A549 (cell line): ENCODE results near the gene TMF1. TPM values are rescaled to one million over a fixed set of nuclear protein-coding genes. Genes with fewer than 3 reads are reported as not detected.

ENCODE experiments used
- ATAC-seq, 2 experiments: fragments of 200-7000 bp in 1 of 2; fragments of >200 bp in 1 of 2; cut with Nextera tagmentation in 1 of 2; cut with Tn5 transposase in 1 of 2; 3 replicates each; pipeline versions ENCODE4 v1.8.0 to v1.9.1; 2018 to 2020; ENCODE audit warnings: mild to moderate bottlenecking in 1 of 2, moderate library complexity in 1 of 2
- CTCF ChIA-PET: fragments of 300-600 bp; sonication (Branson Sonifier 250); formaldehyde crosslinking; extraction: SDS; loops from one replicate; lab custom pipeline; 2021; ENCODE audit warnings: antibody characterized with exemption, inconsistent platforms; lab: Yijun Ruan, JAX
- POLR2A ChIA-PET: fragments of 350-600 bp; formaldehyde crosslinking; extraction: SDS; loops from one replicate; lab custom pipeline; 2021; ENCODE audit warnings: antibody characterized with exemption, inconsistent platforms; lab: Yijun Ruan, JAX
- DNase-seq, 2 experiments: peaks; one replicate each; pipeline versions ENCODE4 v3.0.0 to v3.0.0-alpha.2; 2011 to 2016; ENCODE audit warnings: low read depth in 1 of 2, low spot score in 1 of 2
- FAIRE-seq: peaks from 2 replicates; lab custom pipeline; 2011; peaks lifted over from hg19 to GRCh38; lab: Jason Lieb, UNC
- H3K27ac ChIP-seq, 2 experiments: fragments of >200 bp; sonication (Bioruptor Twin); formaldehyde crosslinking; 3 replicates each; pipeline ENCODE4 v1.5.1; 2016 to 2017
- H3K4me1 ChIP-seq: fragments of >200 bp; sonication (Bioruptor Twin); formaldehyde crosslinking; 3 replicates; pipeline ENCODE4 v1.6.1; 2016
- H3K4me2 ChIP-seq: fragments of >200 bp; sonication (Bioruptor Twin); formaldehyde crosslinking; 3 replicates; pipeline ENCODE4 v1.6.1; 2016
- H3K4me3 ChIP-seq: fragments of >200 bp; sonication (Bioruptor Twin); formaldehyde crosslinking; 3 replicates; pipeline ENCODE4 v1.5.1; 2016
- H3K9me3 ChIP-seq: fragments of >200 bp; sonication (Bioruptor Twin); formaldehyde crosslinking; 3 replicates; pipeline ENCODE4 v1.6.1; 2016
- CBX8 ChIP-seq: fragments of 200-600 bp; sonication (generic); IDR thresholded peaks from 2 replicates; pipeline ENCODE4 v1.6.1; 2016
- CTCF ChIP-seq: fragments of >200 bp; sonication (Bioruptor Twin); formaldehyde crosslinking; IDR thresholded peaks from 3 replicates; pipeline ENCODE4 v1.5.1; 2016
- E2F6 ChIP-seq: IDR thresholded peaks from 2 replicates; pipeline ENCODE4 v1.6.1; 2012; ENCODE audit warnings: low read depth, borderline replicate concordance
- EHF ChIP-seq: fragments of 250-450 bp; sonication (Bioruptor Pico); IDR thresholded peaks from 2 replicates; pipeline ENCODE4 v1.5.0; 2020; ENCODE audit warnings: mild to moderate bottlenecking
- EHMT2 ChIP-seq: fragments of 200-600 bp; sonication (generic); IDR thresholded peaks from 2 replicates; pipeline ENCODE4 v1.6.1; 2016; ENCODE audit warnings: antibody characterized with exemption, low read depth, mild to moderate bottlenecking, moderate library complexity
- FOSL2 ChIP-seq, 2 experiments: fragments of 450-650 bp in 1 of 2; fragments of >200 bp in 1 of 2; sonication (Bioruptor Twin) in 1 of 2; formaldehyde crosslinking; IDR thresholded peaks; 2 replicates each; pipeline versions ENCODE4 v1.5.0 to v1.6.1; 2016 to 2020; ENCODE audit warnings: mild to moderate bottlenecking in 1 of 2, moderate library complexity in 1 of 2
- GATA3 ChIP-seq: IDR thresholded peaks from 2 replicates; pipeline ENCODE4 v1.6.1; 2012; ENCODE audit warnings: borderline replicate concordance
- HDAC2 ChIP-seq: fragments of 200-600 bp; sonication (generic); IDR thresholded peaks from 2 replicates; pipeline ENCODE4 v1.6.1; 2016
- HOXA7 ChIP-seq: fragments of 250-450 bp; sonication (Bioruptor Pico); IDR thresholded peaks from 2 replicates; pipeline ENCODE4 v1.5.0; 2020; ENCODE audit warnings: mild to moderate bottlenecking, moderate library complexity
- JUN ChIP-seq, 2 experiments: fragments of >200 bp; sonication (Bioruptor Twin); formaldehyde crosslinking; IDR thresholded peaks; 2 replicates in 1 of 2; 3 replicates in 1 of 2; pipeline ENCODE4 v1.6.1; 2016 to 2017
- NR3C1 ChIP-seq: fragments of >200 bp; sonication (Bioruptor Twin); formaldehyde crosslinking; IDR thresholded peaks from 3 replicates; pipeline ENCODE4 v1.6.1; 2017
- PBX3 ChIP-seq: IDR thresholded peaks from 2 replicates; pipeline ENCODE4 v1.6.1; 2012
- PHF8 ChIP-seq: fragments of 200-600 bp; sonication (generic); IDR thresholded peaks from 2 replicates; pipeline ENCODE4 v1.6.1; 2016; ENCODE audit warnings: low read depth, mild to moderate bottlenecking, antibody characterized with exemption, moderate library complexity, borderline replicate concordance
- POLR2A ChIP-seq: IDR thresholded peaks from 2 replicates; pipeline ENCODE4 v1.6.1; 2012; ENCODE audit warnings: mild to moderate bottlenecking, low read length
- RARB ChIP-seq: fragments of 250-450 bp; sonication (Bioruptor Pico); IDR thresholded peaks from 2 replicates; pipeline ENCODE4 v1.8.0; 2021; ENCODE audit warnings: mild to moderate bottlenecking, moderate library complexity
- RCOR1 ChIP-seq: fragments of 150-350 bp; IDR thresholded peaks from 2 replicates; pipeline ENCODE4 v1.6.1; 2014; ENCODE audit warnings: antibody characterized with exemption, low read length, low read depth
- RFX5 ChIP-seq: fragments of 450-650 bp; IDR thresholded peaks from 2 replicates; pipeline ENCODE4 v1.7.1; 2014; ENCODE audit warnings: antibody characterized with exemption, mild to moderate bottlenecking, moderate library complexity
- USF2 ChIP-seq: fragments of 450-650 bp; IDR thresholded peaks from 2 replicates; pipeline ENCODE4 v1.6.1; 2014; ENCODE audit warnings: antibody characterized with exemption
- ZC3H11A ChIP-seq: fragments of 450-650 bp; IDR thresholded peaks from 2 replicates; pipeline ENCODE4 v1.6.1; 2014; ENCODE audit warnings: antibody characterized with exemption, mild to moderate bottlenecking
- WGBS: methylation state at CpG from one replicate; pipeline ENCODE4 v1.1.6; 2017; ENCODE audit errors: missing lambda C conversion rate; 5-methylcytosine and 5-hydroxymethylcytosine counted together
- polyA plus RNA-seq, 4 experiments: library from polyadenylated mRNA; depleted of rRNA in 3 of 4; stranded (reverse); fragments of >200 nt; fragmentation: RNase III in 1 of 4; extraction: RNeasy Plus Mini Kit Qiagen cat#74134 plus additional on column Dnase treatment in 1 of 4; gene quantifications; 2 replicates in 3 of 4; 3 replicates in 1 of 4; pipeline ENCODE4 v1.2.3, GENCODE V29; 2011 to 2017

Gene TMF1
- polyA plus RNA-seq, 2 of the 4 experiments (the other 2 are of a cell fraction): 13.7 to 17.2 TPM

- no peak for ATAC-seq
- 90% methylated on average over 5 of the region's 5 CpGs for WGBS
- Histone ChIP-seq H3K4me3 (no peak overlapping the region), H3K4me1 (peaks cover 45% of the 10 kb centered on the region), H3K27ac (no peak overlapping the region), H3K9me3 (no peaks in the 10 kb centered on the region), H3K4me2 (no peak overlapping the region)
- TF ChIP-seq PHF8: no peak
- no peak for TF ChIP-seq POLR2A
- TF ChIP-seq CTCF: no peak
- no peak for TF ChIP-seq RARB (CRISPR knock-in tag)
- TF ChIP-seq CBX8: no peak
- no peak for TF ChIP-seq PBX3
- TF ChIP-seq ZC3H11A: no peak
- FAIRE-seq: no peak
- no peak for DNase-seq
- ChIA-PET POLR2A (no interaction called here), CTCF (no interaction called here)
Observed at GRCh38 chr3:69091389-69092029, 39.4 kb upstream of the TMF1 start.

DNA sequence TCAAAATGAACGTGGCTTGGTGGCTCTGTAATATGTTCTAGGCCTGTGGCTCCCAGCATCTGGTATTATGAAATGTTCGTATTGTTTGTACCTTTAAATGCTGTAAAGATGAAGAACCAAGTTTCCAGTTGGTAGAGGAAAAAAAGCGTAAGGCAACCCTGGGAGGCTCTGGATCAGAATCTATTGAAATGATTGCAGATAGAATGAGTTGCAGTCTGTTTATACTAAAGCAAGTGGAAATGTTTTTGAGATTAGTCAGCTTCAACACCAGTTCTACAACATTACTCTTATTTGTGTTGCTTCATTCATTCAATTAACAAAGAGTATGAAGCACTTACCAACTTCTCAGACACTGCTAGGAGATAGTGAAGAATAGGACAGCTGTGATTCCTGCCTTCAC is 37.9 kb upstream of the TMF1 start:
- FAIRE-seq: no peak

GRCh38 chr3:69088063-69088462 is 35.9 kb upstream of the TMF1 start:
- no peak for TF ChIP-seq E2F6
- no peak for TF ChIP-seq FOSL2 (IDR thresholded peaks at IDR 0.05)
- peak; percentile 55; the same call in 1 of the 2 replicates for TF ChIP-seq FOSL2 (CRISPR knock-in tag; IDR thresholded peaks at IDR 0.05)
- no peak for ATAC-seq
- peak; percentile 19 to 36 for DNase-seq
- ChIA-PET POLR2A (no interaction called here), CTCF (interaction anchor here (0.9 kb wide), 2 partner anchors 74 to 153 kb away, joined by 3 read pairs; partner anchors contain the start of gene EOGT)
- Histone ChIP-seq H3K4me3 (peak overlapping the region; percentile 5; the same call in 1 of the 3 replicates), H3K4me1 (peaks cover 57% of the 10 kb centered on the region), H3K9me3 (no peaks in the 10 kb centered on the region), H3K4me2 (peak overlapping the region; percentile 95), H3K27ac (peak overlapping the region; percentile 76 to 96)
- 0% methylated on average over 2 of the region's 2 CpGs for WGBS
- no peak for FAIRE-seq

More for the DNA sequence above, 37.9 kb upstream of the TMF1 start:
- ATAC-seq: no peak
- TF ChIP-seq JUN (IDR thresholded peaks at IDR 0.05): no peak
- no peak for TF ChIP-seq PHF8
- no peak for TF ChIP-seq EHF (CRISPR knock-in tag)
- no peak for TF ChIP-seq EHMT2
- no peak for TF ChIP-seq NR3C1
- TF ChIP-seq GATA3: no peak
- no peak for TF ChIP-seq FOSL2 (IDR thresholded peaks at IDR 0.05)
- TF ChIP-seq FOSL2 (CRISPR knock-in tag; IDR thresholded peaks at IDR 0.05): no peak
- TF ChIP-seq E2F6: no peak
- TF ChIP-seq HDAC2: no peak
- TF ChIP-seq RCOR1: no peak
- TF ChIP-seq HOXA7 (CRISPR knock-in tag): no peak
- TF ChIP-seq RFX5: no peak
- TF ChIP-seq USF2: no peak
- TF ChIP-seq, all 56 proteins: peak for 0
- Histone ChIP-seq H3K4me3 (no peak overlapping the region), H3K9me3 (no peaks in the 10 kb centered on the region), H3K4me1 (peaks cover 45% of the 10 kb centered on the region), H3K27ac (peak overlapping the region in 1 of 2 experiments; percentile 29; a peak in 3 of 6 replicates), H3K4me2 (peak overlapping the region; percentile 59)
- CTCF ChIA-PET: interaction anchor here (0.9 to 1.6 kb wide), 2 partner anchors 9 to 71 kb away, joined by 4 read pairs; no protein-coding TSS in a partner anchor
- POLR2A ChIA-PET: no interaction called here
- DNase-seq: no peak
- 71% methylated on average over 3 of the region's 3 CpGs for WGBS
